GM19099 (cell line): ENCODE results near the gene NAB2.

Experiments
- POLR2A ChIP-seq: IDR thresholded peaks from 3 replicates; pipeline ENCODE4 v1.6.1; 2011; ENCODE audit warnings: low read depth; ENCODE audit not compliant: insufficient read length; ENCODE audit errors: extremely low read depth

Gene NAB2

GRCh38 chr12:57098546-57098945 is 9.6 kb downstream of the NAB2 start:
- no peak for TF ChIP-seq POLR2A

DNA sequence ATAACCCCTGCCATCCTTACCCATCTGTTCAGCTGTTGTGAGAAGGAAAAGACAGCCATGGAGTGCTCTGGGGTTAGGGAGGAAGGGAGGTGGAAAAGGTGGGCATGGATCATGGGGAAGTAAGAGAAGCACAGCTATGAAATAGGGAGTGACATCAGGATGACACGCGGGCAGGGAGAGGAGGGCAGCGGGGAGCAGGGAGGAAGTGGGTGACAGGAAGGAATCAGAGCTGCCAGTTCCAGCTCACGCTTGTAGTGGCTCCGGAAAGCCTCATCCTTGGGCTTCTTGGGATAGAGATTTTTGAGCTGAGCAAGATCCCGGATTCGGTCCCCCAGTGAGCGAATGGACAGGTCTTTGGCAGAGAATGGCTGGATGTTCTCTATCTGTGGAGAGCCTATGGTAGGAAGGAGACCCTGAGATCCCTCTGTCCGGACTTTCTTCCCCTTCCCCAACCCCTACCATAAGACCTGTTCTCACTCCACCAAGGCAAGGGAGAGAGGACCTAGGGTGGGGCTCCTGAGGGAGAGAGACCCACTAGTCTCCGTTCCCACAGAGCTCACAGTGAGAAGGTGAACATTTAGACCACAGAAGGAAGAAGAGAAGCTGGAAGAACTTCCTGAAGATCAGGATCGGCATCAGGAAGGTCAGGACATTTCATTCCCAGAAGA is 10.3 kb downstream of the NAB2 start:
- TF ChIP-seq POLR2A, result no peak

GRCh38 chr12:57099766-57100165 is 10.9 kb downstream of the NAB2 start:
- TF ChIP-seq POLR2A, result no peak

GRCh38 chr12:57101892-57102695 is 13.2 kb downstream of the NAB2 start:
- no peak for TF ChIP-seq POLR2A

GRCh38 chr12:57103856-57104255 is 14.9 kb downstream of the NAB2 start:
- no peak for TF ChIP-seq POLR2A

GRCh38 chr12:57104292-57104910 is 15.5 kb downstream of the NAB2 start:
- TF ChIP-seq POLR2A, result no peak

GRCh38 chr12:57105011-57105753 is 16.3 kb downstream of the NAB2 start:
- TF ChIP-seq POLR2A, result no peak

DNA sequence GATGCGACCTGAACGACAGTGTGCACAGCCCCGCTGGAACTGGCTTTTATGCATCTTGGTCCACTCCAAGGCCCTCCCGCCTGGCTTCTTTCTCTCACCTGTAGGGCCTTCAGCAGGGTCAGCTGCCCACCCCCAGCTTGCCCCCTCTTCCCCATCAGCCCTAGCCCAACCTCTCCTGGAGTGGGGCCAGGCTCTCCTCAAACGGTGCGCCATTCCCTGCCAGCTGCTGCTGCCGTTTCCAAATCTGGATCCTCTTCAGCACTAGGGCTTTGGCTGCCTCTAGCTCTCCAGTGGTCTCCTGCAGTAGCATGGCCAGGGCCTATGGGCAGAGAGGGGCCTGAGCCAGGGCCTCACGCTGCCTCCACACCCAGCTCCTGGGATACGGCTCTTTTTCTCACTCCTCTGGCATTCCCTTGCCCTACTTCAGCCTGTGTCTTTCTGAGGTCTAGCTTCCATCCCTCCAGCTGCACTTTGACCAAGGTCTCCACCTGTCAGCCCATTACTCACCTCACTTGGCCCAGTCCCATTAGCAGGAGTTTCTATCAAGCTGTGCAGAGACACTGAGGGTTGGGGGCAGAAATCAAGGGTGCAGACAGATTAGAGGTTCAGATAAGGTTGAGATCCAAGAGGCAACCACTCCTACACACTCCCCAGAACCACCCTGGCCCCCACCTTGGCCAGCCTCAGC is 17.3 kb downstream of the NAB2 start:
- TF ChIP-seq POLR2A, result no peak

- no peak for TF ChIP-seq POLR2A
Measured at GRCh38 chr12:57107456-57108155, 18.7 kb downstream of the NAB2 start.

GRCh38 chr12:57109207-57110103 is 20.5 kb downstream of the NAB2 start:
- TF ChIP-seq POLR2A, result no peak

DNA sequence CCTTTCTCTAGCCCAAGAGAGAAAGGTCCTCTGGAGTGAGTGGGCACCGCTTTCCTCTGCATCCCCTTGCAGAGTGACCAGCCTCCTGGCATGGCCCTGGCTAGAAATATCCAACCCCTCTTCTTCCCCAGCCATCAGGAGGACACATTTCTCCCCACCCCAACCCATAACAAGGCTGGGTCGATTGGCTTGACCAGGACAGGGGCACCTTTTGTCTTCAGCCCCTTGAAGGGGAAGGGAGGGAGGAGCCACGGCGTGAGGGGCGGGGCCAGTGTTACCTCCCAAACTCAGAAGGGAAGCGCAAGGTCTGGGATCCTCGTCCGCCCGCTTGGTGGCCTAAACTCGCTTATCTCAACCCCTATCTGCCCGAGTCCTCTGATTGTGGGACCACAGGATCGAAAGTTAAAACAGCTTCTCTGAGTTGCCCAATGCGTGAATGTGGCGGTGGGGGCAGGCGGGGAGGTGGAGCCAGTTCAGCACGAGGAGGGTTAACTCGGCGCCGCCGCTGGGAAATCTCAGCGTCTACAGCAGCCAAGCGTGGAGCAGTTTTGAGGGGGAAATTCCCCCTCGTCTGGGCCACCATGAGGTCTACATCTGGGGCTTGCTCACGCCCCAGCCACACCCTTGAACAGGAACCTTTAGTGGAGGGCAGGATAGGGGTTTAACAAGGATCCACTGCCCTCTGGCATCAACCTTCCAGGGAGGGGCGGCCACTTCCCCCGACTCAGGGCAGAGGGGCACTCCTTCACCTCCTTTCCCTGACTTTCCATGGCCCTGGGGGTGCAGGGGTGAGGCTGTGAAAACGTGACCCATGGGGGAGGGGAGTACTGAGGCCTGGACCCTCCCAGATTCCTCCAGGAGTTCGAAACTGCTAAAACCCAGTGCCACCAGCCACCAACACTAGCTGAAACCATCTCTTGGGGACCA is 21.5 kb downstream of the NAB2 start:
- TF ChIP-seq POLR2A, result peak; percentile 62
